ENCODE data around the gene KRTAP5-9. TPM values are rescaled to one million over a fixed set of nuclear protein-coding genes. Genes with fewer than 3 reads are reported as not detected.
"Not testable (repeated sequence)": the region's sequence is repeated elsewhere in the genome, so short reads cannot be mapped to it uniquely, and the experiment has no call there.

KRTAP5-9 gene
- total RNA-seq, 1 donor from 2014 or later: 0.18 TPM

GRCh38 chr11:71562120-71562519 lies 13.9 kb downstream of the KRTAP5-9 start:
- intact Hi-C loops (cut with micrococcal nuclease): no loop called here

DNA sequence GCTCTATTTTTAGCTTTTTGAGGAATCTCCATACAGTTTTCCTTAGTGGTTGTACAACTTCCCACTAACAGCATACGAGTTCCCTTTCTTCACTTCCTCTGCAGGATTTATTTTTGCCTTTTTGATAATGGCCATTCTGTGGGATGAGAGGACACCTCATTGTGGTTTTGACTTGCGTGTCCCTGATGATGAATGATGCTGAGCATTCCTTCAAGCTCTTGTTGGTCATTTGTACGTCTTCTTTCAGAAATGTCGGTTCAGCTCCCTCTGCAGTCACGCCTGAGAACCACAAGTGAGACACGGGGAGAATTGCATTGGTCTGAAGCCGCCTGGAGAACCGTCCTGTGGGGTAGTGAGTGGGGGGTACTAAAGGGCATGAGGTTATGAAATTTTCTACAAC lies 15.2 kb downstream of the KRTAP5-9 start:
- intact Hi-C loops (cut with micrococcal nuclease): no loop called here

GRCh38 chr11:71564430-71564829 lies 16.2 kb downstream of the KRTAP5-9 start:
- intact Hi-C loops (cut with micrococcal nuclease): no loop called here

DNA sequence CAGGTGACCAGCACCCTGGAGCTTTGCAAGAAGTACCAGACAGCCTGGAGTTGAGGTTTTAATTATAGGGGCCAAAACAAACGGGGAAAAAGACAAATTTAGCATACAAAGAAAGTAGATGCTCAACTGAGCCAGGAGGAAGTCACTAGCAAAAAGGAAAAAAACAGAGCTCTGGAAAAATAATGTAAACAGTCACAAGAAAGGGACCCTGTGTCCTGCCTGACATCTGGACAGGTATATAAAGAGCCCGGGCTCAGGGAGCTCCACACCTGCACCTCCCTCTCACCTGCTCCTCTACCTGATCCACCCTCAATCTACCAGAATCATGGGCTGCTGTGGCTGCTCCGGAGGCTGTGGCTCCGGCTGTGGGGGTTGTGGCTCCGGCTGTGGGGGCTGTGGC lies 17.0 kb downstream of the KRTAP5-9 start, which contains the start of gene KRTAP5-10:
KRTAP5-10 (plus strand) TSS at position 301 of the 400 bp plus-strand sequence; CDS start at position 326, 25 bp downstream.
- intact Hi-C loops (cut with micrococcal nuclease): no loop called here

GRCh38 chr11:71566081-71566620 lies 17.9 kb downstream of the KRTAP5-9 start:
- intact Hi-C loops (cut with micrococcal nuclease): no loop called here

DNA sequence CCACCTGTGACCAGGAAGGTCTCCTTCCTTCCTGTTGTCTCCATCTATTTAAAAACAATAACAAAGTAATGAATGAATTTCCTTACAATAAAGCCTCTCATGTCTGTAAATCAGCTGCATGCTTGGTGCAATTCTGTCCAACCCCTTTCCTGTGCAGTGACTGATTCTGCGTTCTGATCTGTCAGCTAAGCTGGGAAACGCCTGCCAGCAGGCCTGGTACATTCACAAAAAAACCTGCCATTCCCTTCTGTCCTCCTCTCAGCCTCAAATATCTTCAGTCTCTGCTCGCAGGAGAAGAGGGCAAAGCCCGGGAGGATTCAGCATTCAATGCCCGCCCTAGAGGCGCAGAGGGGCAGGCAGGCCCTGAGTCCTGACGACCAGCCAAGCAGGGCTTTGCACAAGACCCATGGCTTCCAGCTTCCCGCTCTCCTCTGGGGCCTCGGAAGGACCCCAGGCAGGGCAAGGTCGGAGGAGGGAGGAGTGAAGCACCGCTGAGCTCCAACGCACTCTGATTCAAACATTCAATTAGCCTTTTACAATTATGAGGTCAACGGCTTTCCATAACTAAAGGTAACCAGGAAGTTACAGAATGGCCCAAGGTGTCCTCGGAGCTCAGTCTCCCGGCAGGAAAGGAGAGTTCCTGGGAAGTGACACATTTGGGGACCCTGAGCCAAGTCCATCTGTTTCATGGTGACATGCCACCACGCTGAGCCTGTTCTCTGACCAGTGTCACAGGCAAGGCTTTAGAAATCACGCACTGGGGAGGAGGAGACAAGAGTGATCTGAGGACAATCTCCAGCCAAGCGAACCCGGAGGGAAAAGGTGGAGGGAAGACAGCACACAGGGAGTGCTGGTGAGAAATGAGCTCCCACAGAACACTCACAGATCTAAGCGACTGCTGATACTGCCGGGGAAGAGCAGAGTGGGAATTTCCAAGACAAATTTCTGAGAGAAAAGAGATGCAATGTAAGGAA lies 18.7 kb downstream of the KRTAP5-9 start:
- intact Hi-C loops (cut with micrococcal nuclease): not testable (repeated sequence)

- intact Hi-C loops (cut with micrococcal nuclease): not testable (repeated sequence)
These were observed 19.4 kb downstream of the KRTAP5-9 start for GRCh38 chr11:71567633-71568032.

GRCh38 chr11:71568704-71569349 lies 20.6 kb downstream of the KRTAP5-9 start:
- intact Hi-C loops (cut with micrococcal nuclease): no loop called here

- intact Hi-C loops (cut with micrococcal nuclease): not testable (repeated sequence)
These were observed 23.1 kb downstream of the KRTAP5-9 start for GRCh38 chr11:71571101-71571850.

DNA sequence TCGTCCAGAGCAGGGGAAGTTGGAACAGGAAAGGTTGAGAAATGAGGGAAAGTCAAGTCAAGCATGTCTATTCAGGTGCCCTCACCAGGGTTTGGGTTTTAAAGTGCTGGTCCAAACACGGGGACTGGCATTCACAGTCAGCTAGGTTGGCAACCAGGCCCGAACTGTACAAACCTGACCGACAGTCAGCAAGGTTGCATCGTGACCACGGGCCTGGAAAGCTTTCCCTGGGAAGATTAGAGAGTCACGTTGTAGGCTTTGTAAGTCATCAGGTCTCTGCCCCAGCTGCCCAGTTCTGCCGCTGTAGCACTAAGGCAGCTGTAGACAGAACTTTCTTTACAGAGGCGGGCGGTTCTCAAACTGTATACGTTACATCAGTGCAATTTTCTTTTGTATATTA lies 24.6 kb downstream of the KRTAP5-9 start:
- intact Hi-C loops (cut with micrococcal nuclease): no loop called here

DNA sequence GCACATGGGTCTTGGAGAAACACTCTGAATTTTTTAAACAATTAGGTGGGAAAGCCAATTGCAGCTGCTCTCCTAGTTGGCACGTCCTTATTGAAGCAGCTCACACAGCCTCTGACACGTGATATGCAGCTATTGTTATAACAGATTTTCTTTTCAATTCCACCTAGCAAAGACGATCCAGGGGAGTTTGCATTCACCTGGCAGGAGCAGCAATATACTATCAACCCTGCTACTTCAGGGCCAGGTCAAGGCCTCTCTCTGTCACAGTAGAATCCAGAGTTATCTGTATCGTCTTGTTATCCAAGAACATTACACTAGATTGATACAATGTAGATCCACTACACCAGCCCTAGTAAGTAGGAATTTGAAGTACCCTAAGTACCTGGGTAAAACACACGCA lies 26.2 kb downstream of the KRTAP5-9 start:
- intact Hi-C loops (cut with micrococcal nuclease): no loop called here

DNA sequence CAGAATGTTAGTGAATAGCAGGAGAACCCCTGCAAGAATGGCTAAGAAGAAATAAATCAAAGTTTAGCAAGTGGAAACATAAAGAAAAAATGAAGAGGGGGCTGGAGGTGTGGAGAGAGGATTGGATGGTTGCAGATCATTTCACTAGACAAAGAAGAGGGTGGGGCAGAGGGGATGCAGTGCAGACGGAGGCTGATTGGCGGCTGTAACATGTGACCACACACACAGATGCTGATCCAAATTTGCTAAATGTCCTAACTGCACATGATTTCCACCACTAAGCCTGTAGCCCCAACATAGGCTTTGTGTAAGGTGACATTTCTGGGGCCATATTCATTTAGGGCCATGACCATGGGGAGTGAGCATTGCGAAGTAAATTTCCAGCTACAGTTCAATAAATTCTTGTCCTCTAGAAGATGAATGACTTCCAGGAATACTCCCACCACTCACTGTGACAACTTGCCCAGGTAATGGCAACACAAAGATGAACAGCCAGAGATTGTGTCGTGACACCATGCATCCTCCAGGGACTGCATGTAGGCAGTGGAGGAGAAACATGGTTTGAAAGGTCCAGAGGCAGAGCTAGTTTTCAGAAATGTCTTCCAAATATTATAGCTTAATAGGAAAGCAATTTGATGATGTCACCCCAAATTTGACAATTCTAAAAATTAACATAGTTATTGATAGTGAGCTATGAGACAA lies 27.7 kb downstream of the KRTAP5-9 start:
- intact Hi-C loops (cut with micrococcal nuclease): no loop called here

DNA sequence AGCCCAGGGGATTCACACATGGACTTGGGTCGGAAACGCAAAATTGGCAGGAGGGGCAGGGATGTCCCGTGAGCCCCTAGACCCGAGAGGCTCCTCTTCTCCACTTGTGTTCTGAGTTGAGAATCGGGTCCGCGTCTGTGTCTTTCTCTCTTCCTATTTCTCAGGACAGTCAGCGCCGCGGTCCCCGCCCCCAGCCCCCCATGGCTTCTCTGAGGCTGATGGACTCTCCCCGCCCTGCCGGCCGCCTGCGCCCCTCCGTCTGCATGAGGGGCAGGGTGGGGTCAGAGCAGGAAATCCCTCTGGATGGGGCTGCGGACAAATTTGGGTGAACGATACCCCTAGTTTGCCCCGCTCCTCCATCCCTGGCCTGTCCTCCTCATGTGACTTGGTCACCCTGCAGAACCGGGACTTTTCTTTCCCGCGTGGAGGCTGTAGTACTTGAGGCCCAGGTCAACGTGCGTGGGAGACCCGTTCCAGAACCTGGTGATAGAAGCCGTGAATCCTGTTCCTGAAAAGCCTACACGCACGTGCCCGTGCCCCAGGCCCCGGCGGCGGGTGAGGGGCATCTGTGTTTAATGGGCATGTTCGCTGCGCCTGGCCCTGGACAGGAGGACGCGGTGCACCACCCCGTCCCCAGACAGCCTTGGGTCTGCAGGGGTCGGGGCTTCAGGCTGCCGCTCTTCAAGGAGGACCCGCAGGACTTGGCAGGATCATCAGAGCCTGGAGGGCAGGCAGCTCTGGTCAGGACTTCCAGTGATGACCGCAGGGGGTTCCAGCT lies 28.7 kb downstream of the KRTAP5-9 start:
- intact Hi-C loops (cut with micrococcal nuclease): not testable (repeated sequence)

DNA sequence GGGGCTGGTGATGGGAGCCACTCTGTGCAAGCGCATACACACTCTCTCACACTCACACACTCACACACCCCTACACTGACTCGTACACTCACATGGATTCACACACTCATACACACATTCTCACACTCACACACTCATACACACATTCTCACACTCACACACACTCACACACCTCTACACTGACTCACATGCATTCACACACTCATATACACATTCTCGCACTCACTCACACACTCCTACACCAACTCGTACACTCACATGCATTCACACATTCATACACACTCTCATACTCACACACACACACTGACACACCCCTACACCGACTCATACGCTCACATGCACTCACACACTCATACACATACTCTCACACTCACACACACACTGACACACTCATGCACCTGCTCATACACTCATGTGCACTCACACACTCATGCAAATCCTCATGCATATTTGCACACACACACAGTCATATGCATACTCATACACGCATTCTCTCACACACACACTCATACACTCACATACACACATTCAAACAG lies 29.3 kb downstream of the KRTAP5-9 start:
- intact Hi-C loops (cut with micrococcal nuclease): no loop called here

DNA sequence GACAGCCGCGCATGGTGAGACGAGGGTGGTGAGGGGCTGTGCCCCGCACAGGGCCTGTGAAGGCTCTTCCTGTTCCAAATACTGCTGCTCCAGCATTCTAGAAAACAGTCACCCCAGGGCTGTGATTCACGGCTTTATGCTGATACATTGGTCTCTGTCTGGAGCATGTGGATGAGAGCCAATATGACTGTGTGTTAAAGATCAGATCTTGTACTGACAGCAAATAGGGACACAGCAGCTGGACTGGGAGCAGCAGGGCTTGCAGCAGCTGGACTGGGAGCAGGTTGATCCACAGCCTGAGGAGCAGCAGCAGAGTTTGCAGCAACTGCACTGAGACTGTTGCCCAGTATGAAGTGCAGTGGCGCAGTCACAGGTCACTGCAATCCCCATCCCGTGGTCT lies 31.3 kb downstream of the KRTAP5-9 start:
- intact Hi-C loops (cut with micrococcal nuclease): not testable (repeated sequence)

DNA sequence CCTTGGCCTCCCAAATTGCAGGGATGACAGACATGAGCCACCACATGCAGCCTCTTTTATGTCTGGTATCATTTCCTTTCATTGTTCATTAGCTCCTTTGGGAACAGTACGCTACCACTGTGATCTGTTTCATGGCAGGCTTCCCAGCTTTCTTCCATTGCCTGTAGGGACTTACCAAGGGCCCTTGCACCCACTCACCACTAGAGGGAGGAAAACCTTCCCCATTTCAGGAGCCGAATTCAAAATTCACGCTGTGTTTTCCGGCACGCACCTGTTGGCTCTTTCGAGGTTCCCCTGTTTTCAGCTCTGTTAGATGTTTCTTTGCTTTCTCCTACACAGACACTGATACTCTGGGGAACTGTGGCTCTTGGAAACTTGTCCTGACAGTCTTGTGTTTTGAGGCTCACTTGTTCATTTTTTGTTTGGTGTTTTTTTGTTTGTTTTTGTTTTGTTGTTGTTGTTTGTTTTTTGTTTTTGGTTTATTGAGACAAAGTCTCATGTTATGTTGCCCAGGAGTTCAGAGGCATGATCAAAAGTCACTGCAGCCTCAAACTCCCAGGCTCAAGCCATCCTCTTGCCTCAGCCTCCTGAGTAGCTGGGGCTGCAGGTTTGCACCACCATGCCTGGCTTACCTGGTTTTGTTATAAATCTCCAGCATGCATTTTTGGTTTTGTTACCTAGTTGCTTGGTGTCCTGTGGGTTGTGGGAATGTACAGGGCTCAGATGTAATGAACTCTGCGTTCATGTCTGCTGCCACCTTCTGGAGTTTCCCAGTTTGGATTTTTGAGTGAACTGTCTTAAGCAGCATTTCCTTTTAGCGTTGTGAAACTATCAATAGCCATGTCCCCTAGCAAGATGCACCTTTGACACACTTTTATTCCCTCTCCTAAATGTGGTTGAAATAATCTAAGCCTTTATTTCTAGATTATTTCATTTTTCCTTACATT lies 32.1 kb downstream of the KRTAP5-9 start:
- intact Hi-C loops (cut with micrococcal nuclease): no loop called here

DNA sequence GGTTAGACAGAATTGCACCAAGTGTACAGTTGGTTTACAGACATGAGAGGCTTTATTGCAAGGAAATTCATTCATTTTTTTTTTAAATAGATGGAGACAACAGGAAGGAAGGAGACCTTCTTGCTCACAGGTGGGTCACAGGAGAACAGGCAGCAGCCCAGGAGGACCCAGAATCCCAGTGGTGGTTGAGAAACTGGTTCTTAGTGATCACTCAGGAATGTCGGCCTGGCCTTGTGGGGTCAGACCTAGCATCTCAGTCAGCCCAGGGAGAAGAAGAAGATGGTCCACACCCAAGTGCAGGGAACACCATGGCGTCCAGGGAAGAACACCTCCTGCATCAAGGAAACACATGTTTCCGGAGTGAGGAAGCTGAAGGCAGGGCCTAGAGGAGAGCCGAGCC lies 33.6 kb downstream of the KRTAP5-9 start:
- intact Hi-C loops (cut with micrococcal nuclease): no loop called here

DNA sequence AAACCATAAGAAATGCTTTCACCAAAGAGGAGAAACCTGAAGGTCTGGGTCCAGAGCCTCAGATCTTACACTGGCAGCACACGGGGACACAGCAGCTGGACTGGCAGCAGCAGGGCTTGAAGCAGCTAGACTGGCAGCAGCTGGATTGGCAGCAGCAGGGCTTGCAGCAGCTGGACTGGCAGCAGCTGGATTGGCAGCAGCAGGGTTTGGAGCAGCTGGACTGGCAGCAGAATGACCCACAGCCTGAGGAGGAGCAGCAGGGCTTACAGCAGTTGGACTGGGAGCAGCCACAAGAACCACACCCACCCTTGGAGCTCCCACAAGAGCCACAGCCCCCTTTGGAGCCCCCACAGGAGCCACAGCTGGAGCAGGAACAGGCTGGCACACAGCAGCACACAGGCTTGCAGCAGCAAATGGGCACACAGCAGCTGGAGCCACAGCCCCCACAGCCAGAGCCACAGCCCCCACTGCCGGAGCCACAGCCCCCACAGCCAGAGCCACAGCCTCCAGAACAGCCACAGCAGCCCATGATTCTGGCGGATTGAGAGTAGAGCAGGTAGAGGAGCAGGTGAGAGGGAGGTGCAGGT lies 34.2 kb downstream of the KRTAP5-9 start, which contains the start of gene KRTAP5-11:
KRTAP5-11 (minus strand) TSS at position 567 of the 587 bp plus-strand sequence; CDS start at position 529, 38 bp downstream.
- intact Hi-C loops (cut with micrococcal nuclease): no loop called here
